Astrocyte (in vitro differentiated cells and primary cell): ENCODE measurements around the gene ANLN. TPM values are rescaled to one million over a fixed set of nuclear protein-coding genes. Genes with fewer than 3 reads are reported as not detected.

ENCODE experiments used
- DNase-seq: peaks from one replicate; pipeline ENCODE4 v3.0.0-alpha.2; 2010; ENCODE audit warnings: low read depth
- FAIRE-seq: peaks from 2 replicates; lab custom pipeline; 2011; peaks lifted over from hg19 to GRCh38; lab: Jason Lieb, UNC
- H2AFZ ChIP-seq: 2 replicates; pipeline ENCODE4 v1.6.0; 2012; ENCODE audit warnings: low read depth, low read length, inconsistent platforms
- H3K27ac ChIP-seq: 2 replicates; pipeline ENCODE4 v1.5.1; 2011; ENCODE audit warnings: low read depth, low read length, inconsistent platforms
- H3K27me3 ChIP-seq: 2 replicates; pipeline ENCODE4 v1.6.0; 2011; ENCODE audit warnings: low read length, inconsistent platforms; ENCODE audit not compliant: insufficient read depth
- H3K36me3 ChIP-seq: 2 replicates; pipeline ENCODE4 v1.5.1; 2011; ENCODE audit warnings: low read length, inconsistent platforms; ENCODE audit not compliant: insufficient read depth
- H3K4me1 ChIP-seq: 2 replicates; pipeline ENCODE4 v1.5.1; 2011; ENCODE audit warnings: low read length, inconsistent platforms; ENCODE audit not compliant: insufficient read depth
- H3K4me2 ChIP-seq: 2 replicates; pipeline ENCODE4 v1.6.0; 2012; ENCODE audit warnings: low read length, inconsistent platforms
- H3K4me3 ChIP-seq: 2 replicates; pipeline ENCODE4 v1.5.1; 2011; ENCODE audit warnings: low read depth, mild to moderate bottlenecking, low read length, inconsistent platforms; ENCODE audit not compliant: insufficient read depth
- H3K79me2 ChIP-seq: 2 replicates; pipeline ENCODE4 v1.6.0; 2012; ENCODE audit warnings: mild to moderate bottlenecking, low read length, inconsistent platforms; ENCODE audit not compliant: insufficient read depth
- H3K9ac ChIP-seq: 2 replicates; pipeline ENCODE4 v1.6.0; 2012; ENCODE audit warnings: mild to moderate bottlenecking, low read length, inconsistent platforms
- H3K9me3 ChIP-seq: 2 replicates; pipeline ENCODE4 v1.5.1; 2012; ENCODE audit warnings: low read depth, mild to moderate bottlenecking, low read length, inconsistent platforms; ENCODE audit not compliant: insufficient read depth
- H4K20me1 ChIP-seq: 2 replicates; pipeline ENCODE4 v1.6.0; 2012; ENCODE audit warnings: low read length, inconsistent platforms; ENCODE audit not compliant: insufficient read depth
- H3K27ac Mint-ChIP-seq: one replicate; pipeline ENCODE4 v1.8.0; 2021; ENCODE audit warnings: mild to moderate bottlenecking, mixed read lengths; ENCODE audit not compliant: unreplicated experiment
- H3K27me3 Mint-ChIP-seq: one replicate; pipeline ENCODE4 v1.8.0; 2021; ENCODE audit warnings: low read depth, mixed read lengths; ENCODE audit not compliant: unreplicated experiment
- H3K36me3 Mint-ChIP-seq: one replicate; pipeline ENCODE4 v1.8.0; 2021; ENCODE audit warnings: low read depth, mixed read lengths; ENCODE audit not compliant: unreplicated experiment
- H3K4me1 Mint-ChIP-seq: one replicate; pipeline ENCODE4 v1.8.0; 2021; ENCODE audit warnings: low read depth, mixed read lengths; ENCODE audit not compliant: unreplicated experiment
- H3K4me3 Mint-ChIP-seq: one replicate; pipeline ENCODE4 v1.8.0; 2021; ENCODE audit warnings: mild to moderate bottlenecking, moderate library complexity, mixed read lengths; ENCODE audit not compliant: unreplicated experiment
- H3K9me3 Mint-ChIP-seq: one replicate; pipeline ENCODE4 v1.8.0; 2021; ENCODE audit warnings: mild to moderate bottlenecking, mixed read lengths; ENCODE audit not compliant: unreplicated experiment
- CTCF ChIP-seq: IDR thresholded peaks from 2 replicates; pipeline ENCODE4 v1.5.1; 2011; ENCODE audit warnings: low read depth, mild to moderate bottlenecking, inconsistent platforms, low read length, moderate library complexity; ENCODE audit not compliant: insufficient read depth
- EZH2 ChIP-seq: IDR thresholded peaks from 2 replicates; pipeline ENCODE4 v1.6.1; 2012; ENCODE audit warnings: mild to moderate bottlenecking, low read length, inconsistent platforms; ENCODE audit not compliant: insufficient read depth
- total RNA-seq: library from RNA; stranded (reverse); gene quantifications from 2 replicates; pipeline ENCODE4 v1.2.1, GENCODE V29; 2021

The ANLN gene
- total RNA-seq, 1 donor from 2014 or later, result 20.4 TPM

GRCh38 chr7:36415144-36415543, 25.5 kb downstream of the ANLN start:
- Histone ChIP-seq H3K9ac (no peak overlapping the region), H3K4me1 (no peaks in the 10 kb centered on the region), H4K20me1 (no peaks in the 10 kb centered on the region), H3K4me3 (no peak overlapping the region), H3K79me2 (peaks cover 57% of the 10 kb centered on the region), H3K36me3 (peaks cover 58% of the 10 kb centered on the region), H3K27me3 (no peaks in the 10 kb centered on the region), H3K4me2 (no peak overlapping the region), H3K27ac (no peak overlapping the region), H2AFZ (no peak overlapping the region), H3K9me3 (no peaks in the 10 kb centered on the region)
- Mint-ChIP-seq H3K4me3 (no peak overlapping the region), H3K9me3 (no peaks in the 10 kb centered on the region), H3K4me1 (no peaks in the 10 kb centered on the region), H3K36me3 (no peaks in the 10 kb centered on the region), H3K27me3 (no peaks in the 10 kb centered on the region), H3K27ac (no peak overlapping the region)
- FAIRE-seq (no peak), DNase-seq (no peak)
- no peak for TF ChIP-seq EZH2
- no peak for TF ChIP-seq CTCF

GRCh38 chr7:36416251-36416650, 26.6 kb downstream of the ANLN start:
- H3K4me3 ChIP-seq, result no peak overlapping the region
- H3K36me3 Mint-ChIP-seq, result no peaks in the 10 kb centered on the region
- no peaks in the 10 kb centered on the region for H3K4me1 ChIP-seq
- no peak overlapping the region for H3K27ac Mint-ChIP-seq
- no peak for DNase-seq
- no peak overlapping the region for H3K27ac ChIP-seq
- H3K4me3 Mint-ChIP-seq, result no peak overlapping the region
- H4K20me1 ChIP-seq, result no peaks in the 10 kb centered on the region
- FAIRE-seq, result no peak
- no peak overlapping the region for H3K4me2 ChIP-seq
- H3K9ac ChIP-seq, result no peak overlapping the region
- no peaks in the 10 kb centered on the region for H3K4me1 Mint-ChIP-seq
- H3K27me3 ChIP-seq, result no peaks in the 10 kb centered on the region
- TF ChIP-seq EZH2 (no peak), CTCF (no peak)
- no peaks in the 10 kb centered on the region for H3K9me3 ChIP-seq
- no peak overlapping the region for H2AFZ ChIP-seq
- peaks cover 54% of the 10 kb centered on the region for H3K79me2 ChIP-seq
- H3K27me3 Mint-ChIP-seq, result no peaks in the 10 kb centered on the region
- no peaks in the 10 kb centered on the region for H3K9me3 Mint-ChIP-seq
- H3K36me3 ChIP-seq, result peaks cover 54% of the 10 kb centered on the region

- Histone ChIP-seq H3K9me3 (no peaks in the 10 kb centered on the region), H3K36me3 (peaks cover 45% of the 10 kb centered on the region), H3K4me2 (no peak overlapping the region), H2AFZ (no peak overlapping the region), H3K9ac (no peak overlapping the region), H3K27ac (no peak overlapping the region), H3K27me3 (no peaks in the 10 kb centered on the region), H3K79me2 (peaks cover 30% of the 10 kb centered on the region), H4K20me1 (no peaks in the 10 kb centered on the region), H3K4me3 (no peak overlapping the region), H3K4me1 (no peaks in the 10 kb centered on the region)
- FAIRE-seq (peak; percentile 26), DNase-seq (no peak)
- no peak for TF ChIP-seq CTCF
- TF ChIP-seq EZH2, result no peak
- Mint-ChIP-seq H3K27me3 (no peaks in the 10 kb centered on the region), H3K9me3 (no peaks in the 10 kb centered on the region), H3K27ac (no peak overlapping the region), H3K4me1 (no peaks in the 10 kb centered on the region), H3K4me3 (no peak overlapping the region), H3K36me3 (no peaks in the 10 kb centered on the region)
Measured at GRCh38 chr7:36420307-36420706, 30.6 kb downstream of the ANLN start.
